Thymus (tissue), 11 donors: ENCODE measurements around the gene USP32. TPM values are rescaled to one million over a fixed set of nuclear protein-coding genes. Genes with fewer than 3 reads are reported as not detected.

Experiments used
- DNase-seq, 9 donors: peaks; one replicate each; pipeline ENCODE4 v3.0.0-alpha.2; 2013; ENCODE audit warnings: low spot score in 9 of 9, low read depth in 6 of 9, missing footprints in 1 of 9
- H3K27ac ChIP-seq, 2 donors: one replicate each; pipeline ENCODE4 v1.5.1; 2013; ENCODE audit warnings: control low read depth in 1 of 2, low read depth in 1 of 2, low read length in 1 of 2, mild to moderate bottlenecking in 1 of 2, moderate library complexity in 1 of 2
- H3K27me3 ChIP-seq, 2 donors: one replicate each; pipeline ENCODE4 v1.5.1; 2013; ENCODE audit warnings: low read length in 1 of 2; ENCODE audit not compliant: control insufficient read depth in 2 of 2, insufficient read depth in 1 of 2
- H3K36me3 ChIP-seq, 2 donors: one replicate each; pipeline ENCODE4 v1.5.1; 2013; ENCODE audit warnings: low read length in 1 of 2, mild to moderate bottlenecking in 1 of 2, moderate library complexity in 1 of 2; ENCODE audit not compliant: control insufficient read depth in 2 of 2, insufficient read depth in 2 of 2
- H3K4me1 ChIP-seq, 2 donors: one replicate each; pipeline ENCODE4 v1.5.1; 2013; ENCODE audit warnings: low read length in 2 of 2; ENCODE audit not compliant: control insufficient read depth in 2 of 2, insufficient read depth in 2 of 2
- H3K4me3 ChIP-seq, 2 donors: one replicate each; pipeline ENCODE4 v1.5.1; 2013; ENCODE audit warnings: low read length in 2 of 2, control low read depth in 1 of 2, mild to moderate bottlenecking in 1 of 2
- H3K9me3 ChIP-seq, 2 donors: one replicate each; pipeline ENCODE4 v1.5.1; 2013; ENCODE audit warnings: low read length in 1 of 2, mild to moderate bottlenecking in 1 of 2; ENCODE audit not compliant: control insufficient read depth in 2 of 2, insufficient read depth in 1 of 2
- WGBS: extraction: QIAGEN DNeasy Blood & Tissue Kit; methylation state at CpG from one replicate; pipeline ENCODE4 v1.1.7; 2013; 5-methylcytosine and 5-hydroxymethylcytosine counted together
- polyA plus RNA-seq: library from polyadenylated mRNA; stranded (reverse); fragments of 200-250 nt; gene quantifications from one replicate; pipeline ENCODE4 v1.2.3, GENCODE V29; 2013
- total RNA-seq: library from RNA; stranded (reverse); fragments of 120-200 nt; gene quantifications from one replicate; pipeline ENCODE4 v1.2.4, GENCODE V29; 2013
- donor health status: healthy.

USP32 gene
- total and polyA plus RNA-seq, 2 donors: 10.0 to 26.4 TPM

- Histone ChIP-seq H3K4me1 (no peaks in the 10 kb centered on the region), H3K27me3 (no peaks in the 10 kb centered on the region), H3K9me3 (no peaks in the 10 kb centered on the region), H3K4me3 (no peak overlapping the region), H3K36me3 (no peaks in the 10 kb centered on the region), H3K27ac (no peak overlapping the region)
- no peak for DNase-seq
- 94% methylated on average over 3 of the region's 3 CpGs for WGBS
These were observed 20.8 kb upstream of the USP32 start for GRCh38 chr17:60412701-60413100.

- Histone ChIP-seq H3K27ac (no peak overlapping the region), H3K4me1 (no peaks in the 10 kb centered on the region), H3K4me3 (no peak overlapping the region), H3K36me3 (no peaks in the 10 kb centered on the region), H3K9me3 (no peaks in the 10 kb centered on the region), H3K27me3 (no peaks in the 10 kb centered on the region)
- DNase-seq: no peak
- WGBS: 98% methylated on average over 4 of the region's 4 CpGs
These were observed 18.1 kb upstream of the USP32 start for GRCh38 chr17:60410001-60410400.

GRCh38 chr17:60406887-60407286 lies 15.0 kb upstream of the USP32 start:
- 95% methylated on average over 3 of the region's 3 CpGs for WGBS
- no peak for DNase-seq
- H3K27ac ChIP-seq: no peak overlapping the region
- no peak overlapping the region for H3K4me3 ChIP-seq
- H3K9me3 ChIP-seq: no peaks in the 10 kb centered on the region
- H3K4me1 ChIP-seq: peaks cover 0 to 2% of the 10 kb centered on the region in 2 donors
- H3K36me3 ChIP-seq: no peaks in the 10 kb centered on the region
- H3K27me3 ChIP-seq: no peaks in the 10 kb centered on the region

- H3K27me3 ChIP-seq: no peaks in the 10 kb centered on the region
- no peak for DNase-seq
- peaks cover 0 to 2% of the 10 kb centered on the region in 2 donors for H3K4me1 ChIP-seq
- H3K9me3 ChIP-seq: no peaks in the 10 kb centered on the region
- no peaks in the 10 kb centered on the region for H3K36me3 ChIP-seq
- H3K4me3 ChIP-seq: no peak overlapping the region
- WGBS: 89% methylated on average over 6 of the region's 6 CpGs
- H3K27ac ChIP-seq: no peak overlapping the region
These were observed 12.0 kb upstream of the USP32 start for GRCh38 chr17:60403962-60404361.

- no peak overlapping the region for H3K27ac ChIP-seq
- 92% methylated on average over 3 of the region's 3 CpGs for WGBS
These were observed 11.5 kb upstream of the USP32 start for GRCh38 chr17:60403523-60403810.

GRCh38 chr17:60401819-60402218 lies 9.9 kb upstream of the USP32 start:
- Histone ChIP-seq H3K27ac (no peak overlapping the region), H3K4me3 (no peak overlapping the region)
- DNase-seq: no peak

More at GRCh38 chr17:60403523-60403810, 11.5 kb upstream of the USP32 start:
- DNase-seq: no peak
- no peak overlapping the region for H3K4me3 ChIP-seq
- H3K4me1 ChIP-seq: peaks cover 0 to 2% of the 10 kb centered on the region in 2 donors
- no peaks in the 10 kb centered on the region for H3K36me3 ChIP-seq
- H3K27me3 ChIP-seq: no peaks in the 10 kb centered on the region
- no peaks in the 10 kb centered on the region for H3K9me3 ChIP-seq

GRCh38 chr17:60398227-60398959 lies 6.5 kb upstream of the USP32 start:
- Histone ChIP-seq H3K9me3 (no peaks in the 10 kb centered on the region), H3K27ac (peak overlapping the region; percentile 17 to 31), H3K4me1 (peaks cover 0 to 7% of the 10 kb centered on the region in 2 donors), H3K36me3 (no peaks in the 10 kb centered on the region), H3K4me3 (no peak overlapping the region), H3K27me3 (no peaks in the 10 kb centered on the region)
- no peak for DNase-seq
- WGBS: 39% methylated on average over 3 of the region's 3 CpGs

More at GRCh38 chr17:60401819-60402218, 9.9 kb upstream of the USP32 start:
- Histone ChIP-seq H3K9me3 (no peaks in the 10 kb centered on the region), H3K27me3 (no peaks in the 10 kb centered on the region), H3K4me1 (peaks cover 0 to 7% of the 10 kb centered on the region in 2 donors), H3K36me3 (no peaks in the 10 kb centered on the region)

- no peak overlapping the region for H3K27ac ChIP-seq
- H3K36me3 ChIP-seq: no peaks in the 10 kb centered on the region
- 96% methylated on average over 3 of the region's 3 CpGs for WGBS
- H3K4me1 ChIP-seq: peaks cover 0 to 13% of the 10 kb centered on the region in 2 donors
- no peak overlapping the region for H3K4me3 ChIP-seq
- no peaks in the 10 kb centered on the region for H3K27me3 ChIP-seq
- no peak for DNase-seq
- H3K9me3 ChIP-seq: no peaks in the 10 kb centered on the region
These were observed 4.5 kb upstream of the USP32 start for GRCh38 chr17:60396412-60396811.

GRCh38 chr17:60395508-60396065 lies 3.7 kb upstream of the USP32 start:
- 87% methylated on average over 4 of the region's 4 CpGs for WGBS
- no peak overlapping the region for H3K27ac ChIP-seq
- no peaks in the 10 kb centered on the region for H3K9me3 ChIP-seq

More at GRCh38 chr17:60395508-60396065, 3.7 kb upstream of the USP32 start:
- Histone ChIP-seq H3K4me1 (peaks cover 5 to 20% of the 10 kb centered on the region in 2 donors), H3K27me3 (no peaks in the 10 kb centered on the region), H3K4me3 (no peak overlapping the region), H3K36me3 (no peaks in the 10 kb centered on the region)
- DNase-seq: no peak
